T-helper 2 cell (primary cell): Measurements from ENCODE around the gene IL1RAP.
"Not testable (repeated sequence)": the region's sequence is repeated elsewhere in the genome, so short reads cannot be mapped to it uniquely, and the experiment has no call there.

Experiments used
- DNase-seq, 5 experiments: peaks; one replicate each; pipeline versions ENCODE4 v3.0.0 to v3.0.0-alpha.2; 2012 to 2022
- total RNA-seq, 2 donors: gene quantifications; one replicate each; lab custom pipeline; 2026; lab: John Stamatoyannopoulos, UW

IL1RAP gene
- total RNA-seq, result 15.3 to 17.8 reads per million in 2 donors

GRCh38 chr3:190513409-190514370 lies at the start of gene IL1RAP:
Gene IL1RAP, plus strand, starts transcription at chr3:190514085. Its CDS starts 50,205 bp downstream, at chr3:190564290.
- peak; percentile 64 to 99 (median 80) for DNase-seq

GRCh38 chr3:190467922-190468321 lies 46.0 kb upstream of the IL1RAP start:
- no peak for DNase-seq

- DNase-seq, result not testable (repeated sequence)
These were observed 40.6 kb upstream of the IL1RAP start for GRCh38 chr3:190473261-190473660.

GRCh38 chr3:190481779-190482178 lies 32.1 kb upstream of the IL1RAP start:
- DNase-seq, result no peak

GRCh38 chr3:190485830-190486532 lies 27.9 kb upstream of the IL1RAP start:
- DNase-seq, result no peak

- no peak for DNase-seq
These were observed 27.4 kb upstream of the IL1RAP start for GRCh38 chr3:190486533-190486864.

- no peak for DNase-seq
These were observed 26.8 kb upstream of the IL1RAP start for GRCh38 chr3:190486908-190487607.

GRCh38 chr3:190491533-190492054 lies 22.3 kb upstream of the IL1RAP start:
- DNase-seq, result peak in 1 of 5 experiments; percentile 64

- DNase-seq, result no peak
These were observed 21.8 kb upstream of the IL1RAP start for GRCh38 chr3:190492129-190492528.

GRCh38 chr3:190492966-190493365 lies 20.9 kb upstream of the IL1RAP start:
- no peak for DNase-seq

GRCh38 chr3:190494907-190495306 lies 19.0 kb upstream of the IL1RAP start:
- DNase-seq, result no peak

GRCh38 chr3:190495354-190495753 lies 18.5 kb upstream of the IL1RAP start:
- no peak for DNase-seq

GRCh38 chr3:190495796-190496195 lies 18.1 kb upstream of the IL1RAP start:
- no peak for DNase-seq

- DNase-seq, result no peak
These were observed 17.0 kb upstream of the IL1RAP start for GRCh38 chr3:190496859-190497258.

GRCh38 chr3:190497811-190498210 lies 16.1 kb upstream of the IL1RAP start:
- no peak for DNase-seq

GRCh38 chr3:190498293-190498692 lies 15.6 kb upstream of the IL1RAP start:
- no peak for DNase-seq

GRCh38 chr3:190499122-190499521 lies 14.8 kb upstream of the IL1RAP start:
- DNase-seq, result no peak

- no peak for DNase-seq
These were observed 10.9 kb upstream of the IL1RAP start for GRCh38 chr3:190502946-190503345.

- no peak for DNase-seq
These were observed 9.3 kb upstream of the IL1RAP start for GRCh38 chr3:190504354-190505125.

GRCh38 chr3:190505381-190506003 lies 8.4 kb upstream of the IL1RAP start:
- no peak for DNase-seq

- DNase-seq, result no peak
These were observed 7.6 kb upstream of the IL1RAP start for GRCh38 chr3:190506271-190506670.

- DNase-seq, result no peak
These were observed 1.2 kb upstream of the IL1RAP start for GRCh38 chr3:190512666-190513065.
